Measurements from ENCODE around the gene ROBO1.

DNA sequence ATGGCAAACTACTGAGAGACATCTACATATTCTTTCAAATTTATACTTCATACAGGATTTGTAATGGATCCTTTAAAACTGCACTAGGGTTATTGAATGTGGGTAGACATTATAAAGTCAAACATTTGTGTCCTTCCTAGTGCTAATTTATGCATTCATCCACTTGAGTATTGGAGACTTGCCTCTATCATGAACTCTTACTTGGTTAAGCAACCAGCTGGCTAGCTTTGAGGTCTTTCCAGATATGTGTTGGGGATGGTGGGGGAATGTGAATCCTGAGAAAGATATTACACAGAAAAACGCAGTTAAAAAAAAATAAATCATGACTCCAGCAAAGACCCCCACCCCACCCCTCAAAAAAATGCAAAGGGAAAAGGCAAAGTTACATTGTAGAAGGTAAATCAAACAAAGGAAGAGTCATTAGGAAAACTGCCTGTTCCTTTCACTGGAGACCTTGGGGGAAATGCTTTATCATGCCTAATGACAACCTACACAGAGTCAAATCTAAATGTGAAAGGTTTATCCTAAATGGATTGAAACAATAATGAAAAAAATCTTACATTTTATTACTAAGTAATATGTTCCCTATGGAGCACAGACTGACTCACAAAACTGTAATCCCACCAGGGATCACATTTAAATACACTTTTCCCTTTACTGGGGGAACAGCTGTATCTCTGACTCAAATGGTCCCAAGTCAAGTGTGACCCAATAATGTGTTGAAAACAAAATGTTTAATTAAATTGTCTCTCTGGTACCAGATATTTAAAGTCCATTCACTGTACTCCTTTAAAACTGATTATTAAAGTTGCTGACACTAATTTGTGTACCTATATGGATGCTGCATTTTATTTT is 522.3 kb downstream of the ROBO1 start:
- TF ChIP-seq, protein P1, sequence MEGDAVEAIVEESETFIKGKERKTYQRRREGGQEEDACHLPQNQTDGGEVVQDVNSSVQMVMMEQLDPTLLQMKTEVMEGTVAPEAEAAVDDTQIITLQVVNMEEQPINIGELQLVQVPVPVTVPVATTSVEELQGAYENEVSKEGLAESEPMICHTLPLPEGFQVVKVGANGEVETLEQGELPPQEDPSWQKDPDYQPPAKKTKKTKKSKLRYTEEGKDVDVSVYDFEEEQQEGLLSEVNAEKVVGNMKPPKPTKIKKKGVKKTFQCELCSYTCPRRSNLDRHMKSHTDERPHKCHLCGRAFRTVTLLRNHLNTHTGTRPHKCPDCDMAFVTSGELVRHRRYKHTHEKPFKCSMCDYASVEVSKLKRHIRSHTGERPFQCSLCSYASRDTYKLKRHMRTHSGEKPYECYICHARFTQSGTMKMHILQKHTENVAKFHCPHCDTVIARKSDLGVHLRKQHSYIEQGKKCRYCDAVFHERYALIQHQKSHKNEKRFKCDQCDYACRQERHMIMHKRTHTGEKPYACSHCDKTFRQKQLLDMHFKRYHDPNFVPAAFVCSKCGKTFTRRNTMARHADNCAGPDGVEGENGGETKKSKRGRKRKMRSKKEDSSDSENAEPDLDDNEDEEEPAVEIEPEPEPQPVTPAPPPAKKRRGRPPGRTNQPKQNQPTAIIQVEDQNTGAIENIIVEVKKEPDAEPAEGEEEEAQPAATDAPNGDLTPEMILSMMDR (IDR thresholded peaks at IDR 0.05): no peak
- no peak for TF ChIP-seq POLR2A (IDR thresholded peaks at IDR 0.05)
